ENCODE results near the gene PAGR1. TPM values are rescaled to one million over a fixed set of nuclear protein-coding genes. Genes with fewer than 3 reads are reported as not detected.
"Not testable (repeated sequence)": the region's sequence is repeated elsewhere in the genome, so short reads cannot be mapped to it uniquely, and the experiment has no call there.

The PAGR1 gene
- total RNA-seq, 1 donor from 2014 or later = 29.1 TPM

DNA sequence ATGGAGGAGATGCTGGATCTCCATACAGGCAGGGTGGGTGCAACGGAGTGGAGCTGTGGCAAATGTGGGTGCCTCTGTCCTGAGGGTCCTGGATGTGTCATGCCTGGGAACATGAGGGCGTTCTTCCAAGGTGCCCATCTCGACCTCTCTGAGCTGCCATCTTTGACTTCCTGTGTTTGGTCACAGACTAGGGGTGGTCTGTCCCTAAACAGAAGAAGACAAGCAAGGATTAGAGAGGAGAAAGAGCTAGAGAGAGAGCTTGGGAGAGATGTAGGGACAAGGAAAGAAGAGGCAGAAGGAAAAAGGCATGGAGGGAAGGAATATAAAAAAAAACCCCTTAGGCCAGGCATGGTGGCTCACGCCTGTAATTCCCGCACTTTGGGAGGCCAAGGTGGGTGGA lies 41.2 kb upstream of the PAGR1 start:
- H3K27ac Mint-ChIP-seq (ENCODE audit: unreplicated experiment) = no peak overlapping the region
- H3K9me3 Mint-ChIP-seq (ENCODE audit: unreplicated experiment) = no peaks in the 10 kb centered on the region
- H3K4me3 Mint-ChIP-seq (ENCODE audit: unreplicated experiment) = no peak overlapping the region
- H3K4me1 Mint-ChIP-seq (ENCODE audit: unreplicated experiment) = peaks cover 6% of the 10 kb centered on the region
- TF ChIP-seq, protein P1, sequence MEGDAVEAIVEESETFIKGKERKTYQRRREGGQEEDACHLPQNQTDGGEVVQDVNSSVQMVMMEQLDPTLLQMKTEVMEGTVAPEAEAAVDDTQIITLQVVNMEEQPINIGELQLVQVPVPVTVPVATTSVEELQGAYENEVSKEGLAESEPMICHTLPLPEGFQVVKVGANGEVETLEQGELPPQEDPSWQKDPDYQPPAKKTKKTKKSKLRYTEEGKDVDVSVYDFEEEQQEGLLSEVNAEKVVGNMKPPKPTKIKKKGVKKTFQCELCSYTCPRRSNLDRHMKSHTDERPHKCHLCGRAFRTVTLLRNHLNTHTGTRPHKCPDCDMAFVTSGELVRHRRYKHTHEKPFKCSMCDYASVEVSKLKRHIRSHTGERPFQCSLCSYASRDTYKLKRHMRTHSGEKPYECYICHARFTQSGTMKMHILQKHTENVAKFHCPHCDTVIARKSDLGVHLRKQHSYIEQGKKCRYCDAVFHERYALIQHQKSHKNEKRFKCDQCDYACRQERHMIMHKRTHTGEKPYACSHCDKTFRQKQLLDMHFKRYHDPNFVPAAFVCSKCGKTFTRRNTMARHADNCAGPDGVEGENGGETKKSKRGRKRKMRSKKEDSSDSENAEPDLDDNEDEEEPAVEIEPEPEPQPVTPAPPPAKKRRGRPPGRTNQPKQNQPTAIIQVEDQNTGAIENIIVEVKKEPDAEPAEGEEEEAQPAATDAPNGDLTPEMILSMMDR (IDR thresholded peaks at IDR 0.05) = no peak
- DNase-seq (ENCODE audit: extremely low spot score, unreplicated experiment) = no peak
- peaks cover 11% of the 10 kb centered on the region for H3K27me3 Mint-ChIP-seq (ENCODE audit: unreplicated experiment)
- H3K36me3 Mint-ChIP-seq (ENCODE audit: unreplicated experiment) = no peaks in the 10 kb centered on the region

GRCh38 chr16:29775742-29776408 lies 40.1 kb upstream of the PAGR1 start:
- Mint-ChIP-seq H3K27me3 (ENCODE audit: unreplicated experiment) (peaks cover 12% of the 10 kb centered on the region), H3K9me3 (ENCODE audit: unreplicated experiment) (no peaks in the 10 kb centered on the region), H3K36me3 (ENCODE audit: unreplicated experiment) (no peaks in the 10 kb centered on the region), H3K4me3 (ENCODE audit: unreplicated experiment) (no peak overlapping the region), H3K4me1 (ENCODE audit: unreplicated experiment) (peaks cover 6% of the 10 kb centered on the region), H3K27ac (ENCODE audit: unreplicated experiment) (no peak overlapping the region)
- TF ChIP-seq, protein P1 (IDR thresholded peaks at IDR 0.05) = no peak
- no peak for DNase-seq (ENCODE audit: extremely low spot score, unreplicated experiment)

DNA sequence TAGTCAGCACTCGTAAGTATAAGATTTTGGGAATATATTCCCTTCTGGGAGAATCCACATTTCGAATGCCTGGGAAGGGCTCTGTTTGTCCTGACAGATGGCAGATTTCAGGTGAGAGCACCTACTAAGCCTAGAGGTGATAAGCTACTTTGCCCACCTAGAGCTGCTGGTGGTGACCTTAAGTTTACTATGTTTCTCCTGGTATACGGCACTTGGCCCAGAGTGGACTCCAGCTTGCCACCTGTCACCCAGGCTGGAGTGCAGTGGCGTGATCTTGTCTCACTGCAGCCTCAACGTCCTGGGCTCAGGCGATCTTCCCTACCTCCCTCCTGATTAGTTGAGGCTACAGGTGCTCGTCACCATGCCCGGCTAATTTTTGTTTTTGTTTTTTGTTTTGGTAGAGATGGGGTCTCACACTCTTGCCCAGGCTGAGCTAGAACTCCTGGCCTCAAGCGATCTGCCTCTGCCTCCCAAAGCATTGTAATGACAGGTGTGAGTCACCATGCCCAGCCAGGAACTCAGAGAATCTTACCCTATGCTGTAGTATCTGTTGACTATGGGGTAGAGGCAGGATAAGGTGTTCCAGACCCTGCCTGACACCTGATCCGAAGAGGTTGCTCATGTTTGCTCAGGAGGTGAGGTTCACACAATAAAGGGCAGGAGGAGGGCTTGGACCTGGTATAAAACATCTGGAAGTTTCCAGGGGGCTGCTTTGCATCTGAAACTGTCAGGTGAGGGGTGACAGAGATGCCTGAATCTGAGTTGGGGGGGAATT lies 38.2 kb upstream of the PAGR1 start, which contains the start of gene ZG16:
Gene ZG16, plus strand, starts transcription at position 681 of the 775 bp plus-strand sequence. CDS start 1,011 bp downstream, outside the sequence.
- TF ChIP-seq, protein P1 (IDR thresholded peaks at IDR 0.05) = no peak
- Mint-ChIP-seq H3K36me3 (ENCODE audit: unreplicated experiment) (no peaks in the 10 kb centered on the region), H3K27me3 (ENCODE audit: unreplicated experiment) (peaks cover 16% of the 10 kb centered on the region), H3K4me1 (ENCODE audit: unreplicated experiment) (peaks cover 6% of the 10 kb centered on the region), H3K4me3 (ENCODE audit: unreplicated experiment) (no peak within 1 kb of the TSS), H3K9me3 (ENCODE audit: unreplicated experiment) (no peaks in the 10 kb centered on the region), H3K27ac (ENCODE audit: unreplicated experiment) (no peak within 1 kb of the TSS)
- DNase-seq (ENCODE audit: extremely low spot score, unreplicated experiment) = no peak

GRCh38 chr16:29779474-29779873 lies 36.5 kb upstream of the PAGR1 start:
- Mint-ChIP-seq H3K4me1 (ENCODE audit: unreplicated experiment) (peaks cover 6% of the 10 kb centered on the region), H3K27me3 (ENCODE audit: unreplicated experiment) (peaks cover 13% of the 10 kb centered on the region), H3K9me3 (ENCODE audit: unreplicated experiment) (no peaks in the 10 kb centered on the region), H3K36me3 (ENCODE audit: unreplicated experiment) (no peaks in the 10 kb centered on the region), H3K4me3 (ENCODE audit: unreplicated experiment) (no peak overlapping the region), H3K27ac (ENCODE audit: unreplicated experiment) (no peak overlapping the region)
- TF ChIP-seq, protein P1 (IDR thresholded peaks at IDR 0.05) = no peak
- no peak for DNase-seq (ENCODE audit: extremely low spot score, unreplicated experiment)

GRCh38 chr16:29783094-29783953 lies 32.6 kb upstream of the PAGR1 start:
- H3K27me3 Mint-ChIP-seq (ENCODE audit: unreplicated experiment); H3K36me3 Mint-ChIP-seq (ENCODE audit: unreplicated experiment); H3K27ac Mint-ChIP-seq (ENCODE audit: unreplicated experiment); H3K4me3 Mint-ChIP-seq (ENCODE audit: unreplicated experiment); DNase-seq (ENCODE audit: extremely low spot score, unreplicated experiment); H3K9me3 Mint-ChIP-seq (ENCODE audit: unreplicated experiment): not testable (repeated sequence)
- peaks cover 13% of the 10 kb centered on the region for H3K4me1 Mint-ChIP-seq (ENCODE audit: unreplicated experiment)

All from osteocyte (in vitro differentiated cells).